HepG2 (cell line): ENCODE measurements around the gene AHCTF1. TPM values are rescaled to one million over a fixed set of nuclear protein-coding genes. Genes with fewer than 3 reads are reported as not detected.

ENCODE experiments used
- ATAC-seq: fragments of 200-7000 bp; cut with Tn5 transposase; 3 replicates; pipeline ENCODE4 v1.9.1; 2020; ENCODE audit warnings: mild to moderate bottlenecking, moderate library complexity
- BruUV-seq: library from RNA; stranded (reverse); fragments of 400-500 nt; replicated peaks from 2 replicates; lab custom pipeline; 2021; lab: Mats Ljungman, UMichigan
- CTCF ChIA-PET: fragments of 300-600 bp; formaldehyde crosslinking; extraction: SDS; loops from one replicate; lab custom pipeline; 2021; ENCODE audit warnings: low total read pairs, inconsistent platforms, low intra/inter-chr PET ratio; lab: Yijun Ruan, JAX
- POLR2A ChIA-PET: fragments of 350-600 bp; sonication (Branson Sonifier 250); formaldehyde crosslinking; loops from one replicate; lab custom pipeline; 2020; ENCODE audit warnings: antibody characterized with exemption, inconsistent platforms; lab: Yijun Ruan, JAX
- DNase-seq: peaks from one replicate; pipeline ENCODE4 v3.0.0-alpha.2; 2015; ENCODE audit warnings: low spot score
- FAIRE-seq: peaks from 3 replicates; lab custom pipeline; 2011; peaks lifted over from hg19 to GRCh38; lab: Jason Lieb, UNC
- H2AFZ ChIP-seq: one replicate; pipeline ENCODE4 v1.6.1; 2011; ENCODE audit warnings: low read length, inconsistent platforms
- H3K27ac ChIP-seq: fragments of 300-600 bp; 3 replicates; pipeline ENCODE4 v1.8.0; 2011; ENCODE audit warnings: mixed run types, mild to moderate bottlenecking, mixed read lengths, low read length, inconsistent platforms; ENCODE audit not compliant: insufficient read depth; ENCODE audit errors: extremely low read length
- H3K27me3 ChIP-seq, 2 experiments: fragments of 200-600 bp in 1 of 2; 2 replicates in 1 of 2; 3 replicates in 1 of 2; pipeline versions ENCODE4 v1.6.0 to v1.8.0; 2011; ENCODE audit warnings: low read length in 2 of 2, mild to moderate bottlenecking in 2 of 2, moderate library complexity in 2 of 2, inconsistent platforms in 1 of 2; ENCODE audit not compliant: insufficient read depth in 2 of 2, control insufficient read depth in 1 of 2
- H3K36me3 ChIP-seq, 2 experiments: fragments of 200-600 bp in 1 of 2; replicated peaks in 1 of 2; 2 replicates in 1 of 2; 3 replicates in 1 of 2; pipeline versions ENCODE4 v1.5.1 to v1.8.0; 2011; ENCODE audit warnings: low read length in 2 of 2, inconsistent platforms in 1 of 2; ENCODE audit not compliant: insufficient read depth in 2 of 2, control insufficient read depth in 1 of 2
- H3K4me1 ChIP-seq: 2 replicates; pipeline ENCODE4 v1.5.1; 2012; ENCODE audit warnings: low read length, inconsistent platforms; ENCODE audit not compliant: insufficient read depth
- H3K4me2 ChIP-seq: 2 replicates; pipeline ENCODE4 v1.6.0; 2011; ENCODE audit warnings: low read depth, low read length, inconsistent platforms
- H3K4me3 ChIP-seq, 3 experiments: fragments of 200-600 bp in 1 of 3; sonication (generic), shearing (Covaris generic) in 1 of 3; replicated peaks in 1 of 3; 2 replicates each; pipeline ENCODE4 v1.5.1; 2011 to 2016; ENCODE audit warnings: low read length in 3 of 3, inconsistent platforms in 2 of 3, low read depth in 2 of 3, mild to moderate bottlenecking in 2 of 3, control low read depth in 1 of 3, mixed read lengths in 1 of 3; ENCODE audit not compliant: insufficient read depth in 1 of 3
- H3K79me2 ChIP-seq: one replicate; pipeline ENCODE4 v1.6.1; 2011; ENCODE audit warnings: low read length, inconsistent platforms; ENCODE audit not compliant: insufficient read depth
- H3K9ac ChIP-seq: 2 replicates; pipeline ENCODE4 v1.6.0; 2011; ENCODE audit warnings: mild to moderate bottlenecking, low read depth, low read length, inconsistent platforms; ENCODE audit not compliant: insufficient read depth
- H3K9me3 ChIP-seq: 2 replicates; pipeline ENCODE4 v1.5.1; 2012; ENCODE audit warnings: mild to moderate bottlenecking, low read length
- H4K20me1 ChIP-seq: 2 replicates; pipeline ENCODE4 v1.6.0; 2011; ENCODE audit warnings: inconsistent platforms, mild to moderate bottlenecking, low read length, moderate library complexity; ENCODE audit not compliant: insufficient read depth
- BHLHE40 ChIP-seq: IDR thresholded peaks from 2 replicates; pipeline ENCODE4 v1.6.1; 2011; ENCODE audit warnings: low read length, improper control_type of control experiment
- HMGXB3 ChIP-seq: sonication (generic); formaldehyde crosslinking; IDR thresholded peaks from 2 replicates; pipeline ENCODE4 v1.4.0; 2020; ENCODE audit warnings: missing genetic modification reagents, borderline replicate concordance
- IRF2 ChIP-seq: IDR thresholded peaks from 2 replicates; pipeline ENCODE4 v1.6.1; 2018; ENCODE audit warnings: missing genetic modification reagents, missing compliant biosample characterization
- MED13 ChIP-seq: sonication (generic); formaldehyde crosslinking; IDR thresholded peaks from 2 replicates; pipeline ENCODE4 v1.5.0; 2020; ENCODE audit warnings: missing genetic modification reagents
- MEF2D ChIP-seq: sonication (generic); formaldehyde crosslinking; IDR thresholded peaks from 2 replicates; pipeline ENCODE4 v1.5.1; 2020; ENCODE audit warnings: mild to moderate bottlenecking, missing genetic modification reagents
- PCBP2 ChIP-seq: fragments of 200-400 bp; formaldehyde crosslinking; optimal IDR thresholded peaks from 2 replicates; pipeline ENCODE3; 2018; ENCODE audit warnings: low read length, low read depth; ENCODE audit not compliant: poor library complexity, severe bottlenecking
- SP140L ChIP-seq: sonication (generic); formaldehyde crosslinking; IDR thresholded peaks from 2 replicates; pipeline ENCODE4 v1.4.0; 2020; ENCODE audit warnings: missing genetic modification reagents, borderline replicate concordance
- TGIF2 ChIP-seq: IDR thresholded peaks from 2 replicates; pipeline ENCODE4 v1.6.1; 2016; ENCODE audit warnings: control low read depth, missing compliant biosample characterization
- ZNF589 ChIP-seq: sonication (generic); formaldehyde crosslinking; conservative IDR thresholded peaks from 2 replicates; pipeline ENCODE4 v1.8.0; 2022; ENCODE audit warnings: mild to moderate bottlenecking, moderate library complexity, missing genetic modification reagents
- ZNF75D ChIP-seq: sonication (generic); formaldehyde crosslinking; IDR thresholded peaks from 2 replicates; pipeline ENCODE4 v1.8.1; 2023; ENCODE audit warnings: missing genetic modification reagents, mild to moderate bottlenecking, borderline replicate concordance
- WGBS: methylation state at CpG from one replicate; pipeline ENCODE4 v1.1.6; 2017; ENCODE audit warnings: low lambda C conversion rate; 5-methylcytosine and 5-hydroxymethylcytosine counted together
- in situ Hi-C: cut with HindIII; loops from 2 replicates; pipeline ENCODE4 v1.10.0; 2017; ENCODE audit warnings: low pct_unique_long_range_greater_than_20kb; ENCODE audit not compliant: extremely low pct_ligation_motif_present
- intact Hi-C: fragments of 100-400 bp; cut with micrococcal nuclease; formaldehyde crosslinking; loops from one replicate; pipeline ENCODE4 v1.10.0; 2022; ENCODE audit not compliant: unreplicated experiment
- polyA plus RNA-seq, 8 experiments: library from polyadenylated mRNA; depleted of rRNA in 3 of 8; stranded (reverse) in 7 of 8; unstranded in 1 of 8; fragments of >200 nt; fragmentation: Illumina TruSeq in 4 of 8; extraction: Trizol in 4 of 8; gene quantifications; 2 replicates each; pipeline versions ENCODE4 v1.2.1 to v1.2.3, GENCODE V29; 2011 to 2016; ENCODE audit warnings: low read depth in 4 of 8, missing spikeins in 1 of 8, mixed read lengths in 1 of 8; ENCODE audit not compliant: insufficient read depth in 1 of 8
- total RNA-seq, 5 experiments: library from RNA; depleted of rRNA; stranded (reverse); fragments of >200 nt; fragmentation: Illumina TruSeq; extraction: Trizol; gene quantifications; 2 replicates each; pipeline ENCODE4 v1.2.3, GENCODE V29; 2016; ENCODE audit warnings: low read depth in 1 of 5
- TF ChIP-seq, protein P1 (sequence below): sonication (generic); formaldehyde crosslinking; IDR thresholded peaks from 2 replicates; pipeline ENCODE4 v1.5.1; 2020; ENCODE audit warnings: missing genetic modification reagents, mild to moderate bottlenecking, borderline replicate concordance
- TF ChIP-seq, protein P2 (sequence below): sonication (generic); formaldehyde crosslinking; IDR thresholded peaks from 2 replicates; pipeline ENCODE4 v1.4.0; 2020; ENCODE audit warnings: missing genetic modification reagents, mild to moderate bottlenecking, borderline replicate concordance

Gene AHCTF1
- total and polyA plus RNA-seq, 2 of the 13 experiments (the other 11 are each of a cell fraction or from before 2014, with no cell fraction given) = 16.6 to 45.9 TPM

DNA sequence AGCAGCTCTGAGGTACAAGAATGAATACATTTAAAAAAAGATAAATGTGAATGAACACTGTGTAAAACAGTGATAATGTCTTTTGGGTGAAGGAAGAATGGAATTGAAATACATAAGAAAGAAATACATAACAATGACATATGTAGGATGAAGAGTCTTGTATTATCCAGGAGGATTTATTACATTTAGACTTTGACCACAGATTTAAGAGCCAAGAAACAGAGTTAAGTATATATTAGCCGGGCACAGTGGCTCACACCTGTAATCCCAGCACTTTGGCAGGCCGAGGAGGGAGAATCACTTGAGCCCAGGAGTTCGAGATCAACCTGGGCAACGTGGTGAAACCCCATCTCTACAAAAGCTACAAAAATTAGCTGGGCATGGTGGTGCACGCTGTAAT lies 127.9 kb downstream of the AHCTF1 start (continued):
- TF ChIP-seq HMGXB3 (CRISPR knock-in tag) = no peak

- Histone ChIP-seq H4K20me1 (no peaks in the 10 kb centered on the region; the same call in 1 of the 2 replicates), H3K27ac (no peak overlapping the region), H3K4me3 (no peak overlapping the region), H3K79me2 (no peaks in the 10 kb centered on the region), H3K9ac (no peak overlapping the region), H3K4me1 (peaks cover 54% of the 10 kb centered on the region), H2AFZ (no peak overlapping the region), H3K36me3 (no peaks in the 10 kb centered on the region), H3K4me2 (no peak overlapping the region), H3K27me3 (peaks cover 2 to 17% of the 10 kb centered on the region in 2 experiments; a peak in 3 of 5 replicates), H3K9me3 (no peaks in the 10 kb centered on the region)
- in situ Hi-C loops = no loop called here
- POLR2A ChIA-PET = no interaction called here
- BruUV-seq = no TSS peak
- WGBS = 72% methylated on average over 6 of the region's 6 CpGs
- FAIRE-seq (no peak), DNase-seq (no peak), ATAC-seq (no peak)
- CTCF ChIA-PET = no interaction called here
- intact Hi-C loops = no loop called here
- TF ChIP-seq, protein P1, sequence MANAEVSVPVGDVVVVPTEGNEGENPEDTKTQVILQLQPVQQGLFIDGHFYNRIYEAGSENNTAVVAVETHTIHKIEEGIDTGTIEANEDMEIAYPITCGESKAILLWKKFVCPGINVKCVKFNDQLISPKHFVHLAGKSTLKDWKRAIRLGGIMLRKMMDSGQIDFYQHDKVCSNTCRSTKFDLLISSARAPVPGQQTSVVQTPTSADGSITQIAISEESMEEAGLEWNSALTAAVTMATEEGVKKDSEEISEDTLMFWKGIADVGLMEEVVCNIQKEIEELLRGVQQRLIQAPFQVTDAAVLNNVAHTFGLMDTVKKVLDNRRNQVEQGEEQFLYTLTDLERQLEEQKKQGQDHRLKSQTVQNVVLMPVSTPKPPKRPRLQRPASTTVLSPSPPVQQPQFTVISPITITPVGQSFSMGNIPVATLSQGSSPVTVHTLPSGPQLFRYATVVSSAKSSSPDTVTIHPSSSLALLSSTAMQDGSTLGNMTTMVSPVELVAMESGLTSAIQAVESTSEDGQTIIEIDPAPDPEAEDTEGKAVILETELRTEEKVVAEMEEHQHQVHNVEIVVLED (CRISPR knock-in tag) = no peak
- no peak for TF ChIP-seq PCBP2
- TF ChIP-seq, protein P2, sequence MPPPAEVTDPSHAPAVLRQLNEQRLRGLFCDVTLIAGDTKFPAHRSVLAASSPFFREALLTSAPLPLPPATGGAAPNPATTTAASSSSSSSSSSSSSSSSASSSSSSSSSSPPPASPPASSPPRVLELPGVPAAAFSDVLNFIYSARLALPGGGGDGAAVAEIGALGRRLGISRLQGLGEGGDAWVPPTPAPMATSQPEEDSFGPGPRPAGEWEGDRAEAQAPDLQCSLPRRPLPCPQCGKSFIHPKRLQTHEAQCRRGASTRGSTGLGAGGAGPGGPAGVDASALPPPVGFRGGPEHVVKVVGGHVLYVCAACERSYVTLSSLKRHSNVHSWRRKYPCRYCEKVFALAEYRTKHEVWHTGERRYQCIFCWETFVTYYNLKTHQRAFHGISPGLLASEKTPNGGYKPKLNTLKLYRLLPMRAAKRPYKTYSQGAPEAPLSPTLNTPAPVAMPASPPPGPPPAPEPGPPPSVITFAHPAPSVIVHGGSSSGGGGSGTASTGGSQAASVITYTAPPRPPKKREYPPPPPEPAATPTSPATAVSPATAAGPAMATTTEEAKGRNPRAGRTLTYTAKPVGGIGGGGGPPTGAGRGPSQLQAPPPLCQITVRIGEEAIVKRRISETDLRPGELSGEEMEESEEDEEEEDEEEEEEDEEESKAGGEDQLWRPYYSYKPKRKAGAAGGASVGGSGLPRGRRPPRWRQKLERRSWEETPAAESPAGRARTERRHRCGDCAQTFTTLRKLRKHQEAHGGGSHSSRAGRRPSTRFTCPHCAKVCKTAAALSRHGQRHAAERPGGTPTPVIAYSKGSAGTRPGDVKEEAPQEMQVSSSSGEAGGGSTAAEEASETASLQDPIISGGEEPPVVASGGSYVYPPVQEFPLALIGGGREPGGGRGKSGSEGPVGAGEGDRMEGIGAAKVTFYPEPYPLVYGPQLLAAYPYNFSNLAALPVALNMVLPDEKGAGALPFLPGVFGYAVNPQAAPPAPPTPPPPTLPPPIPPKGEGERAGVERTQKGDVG = no peak
- TF ChIP-seq SP140L = no peak
- no peak for TF ChIP-seq BHLHE40
- TF ChIP-seq IRF2 (CRISPR knock-in tag) = no peak
- no peak for TF ChIP-seq ZNF75D (CRISPR knock-in tag)
- no peak for TF ChIP-seq TGIF2 (CRISPR knock-in tag)
- no peak for TF ChIP-seq MEF2D (CRISPR knock-in tag)
- no peak for TF ChIP-seq MED13 (CRISPR knock-in tag)
- TF ChIP-seq ZNF589 (CRISPR knock-in tag) = no peak
These were observed 128.4 kb downstream of the AHCTF1 start for GRCh38 chr1:246803373-246803772.
